IPS-18a (cell line): Measurements from ENCODE around the gene FAM83G.
A peak's percentile ranks its signal among the peaks of the same experiment; 100 is the strongest.

ENCODE experiments used
- H3K27ac ChIP-seq: one replicate; pipeline ENCODE4 v1.5.1; 2013; ENCODE audit warnings: low read length
- H3K27me3 ChIP-seq: one replicate; pipeline ENCODE4 v1.6.1; 2013; ENCODE audit warnings: mild to moderate bottlenecking, low read length; ENCODE audit not compliant: control insufficient read depth, insufficient read depth
- H3K36me3 ChIP-seq: one replicate; pipeline ENCODE4 v1.6.1; 2013; ENCODE audit warnings: low read depth, low read length; ENCODE audit not compliant: control insufficient read depth
- H3K4me1 ChIP-seq: one replicate; pipeline ENCODE4 v1.6.1; 2013; ENCODE audit warnings: low read depth, low read length; ENCODE audit not compliant: control insufficient read depth
- H3K4me3 ChIP-seq: one replicate; pipeline ENCODE4 v1.5.1; 2013; ENCODE audit warnings: low read length
- H3K9ac ChIP-seq: one replicate; pipeline ENCODE4 v1.6.1; 2013; ENCODE audit warnings: mild to moderate bottlenecking, low read length, moderate library complexity
- H3K9me3 ChIP-seq: one replicate; pipeline ENCODE4 v1.6.1; 2013; ENCODE audit warnings: low read depth, low read length; ENCODE audit not compliant: control insufficient read depth

The FAM83G gene

DNA sequence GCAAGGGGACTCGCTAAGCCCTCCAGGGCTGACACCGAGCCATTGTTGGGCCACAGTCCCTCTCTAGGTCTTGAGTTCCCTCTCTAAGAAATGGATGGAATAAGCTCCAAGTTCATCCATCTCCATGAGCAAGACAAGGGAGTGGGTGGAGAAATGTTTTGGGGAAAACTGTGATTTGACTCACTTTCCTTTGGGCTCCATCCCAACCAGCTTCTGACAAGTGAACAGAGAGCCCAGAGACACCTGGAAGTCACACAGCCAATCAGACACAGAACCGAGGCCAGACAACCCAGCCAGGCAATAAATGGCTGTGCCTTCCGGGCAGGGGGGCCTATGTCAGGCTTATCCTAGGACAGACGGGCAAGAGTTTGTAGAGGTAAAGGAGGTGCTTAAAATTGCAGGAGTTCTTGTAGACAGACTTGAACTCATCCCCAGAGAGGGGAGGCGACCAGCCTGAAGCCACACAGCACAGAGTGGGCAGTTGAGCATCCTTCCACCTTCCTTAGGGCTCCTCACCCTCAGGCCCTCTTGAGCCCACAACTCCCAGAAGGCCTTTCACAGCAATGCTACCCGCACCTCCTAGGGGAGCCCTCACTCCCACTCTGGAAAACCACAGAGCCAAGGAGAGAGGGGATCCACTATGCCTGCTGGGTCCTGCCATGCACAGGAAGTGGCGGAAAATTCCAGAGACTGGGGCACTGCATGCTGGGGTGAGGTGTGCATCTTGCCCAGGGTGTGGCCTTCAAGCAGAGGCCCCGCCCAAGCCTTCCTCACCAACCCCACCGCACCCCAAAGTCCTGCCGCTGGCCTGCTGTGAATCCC, 9.5 kb upstream of the FAM83G start:
- Histone ChIP-seq H3K27me3 (no peaks in the 10 kb centered on the region), H3K36me3 (no peaks in the 10 kb centered on the region), H3K4me1 (no peaks in the 10 kb centered on the region), H3K27ac (no peak overlapping the region), H3K9ac (no peak overlapping the region), H3K9me3 (no peaks in the 10 kb centered on the region), H3K4me3 (no peak overlapping the region)

DNA sequence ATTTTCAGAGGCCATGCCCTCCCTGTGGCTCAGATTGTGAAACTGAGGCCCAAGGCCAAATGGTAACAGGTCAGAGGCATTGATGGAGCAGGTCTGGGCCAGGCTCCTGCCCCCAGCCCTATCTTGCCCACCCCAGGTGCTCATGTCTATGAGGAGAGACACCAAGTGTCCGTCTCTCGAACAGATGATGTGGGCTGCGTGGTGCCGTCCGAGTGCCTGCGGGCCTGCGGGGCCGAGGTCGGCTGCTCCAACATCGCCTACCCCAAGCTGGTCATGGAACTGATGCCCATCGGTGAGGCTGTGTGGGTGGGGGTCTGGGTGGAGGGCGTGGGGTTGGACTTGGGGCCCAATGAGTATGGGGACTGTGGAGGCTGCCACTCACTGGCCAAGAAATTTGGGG, 8.7 kb upstream of the FAM83G start:
- H3K4me1 ChIP-seq = no peaks in the 10 kb centered on the region
- H3K9ac ChIP-seq = no peak overlapping the region
- H3K27ac ChIP-seq = no peak overlapping the region
- no peaks in the 10 kb centered on the region for H3K9me3 ChIP-seq
- no peaks in the 10 kb centered on the region for H3K36me3 ChIP-seq
- H3K4me3 ChIP-seq = no peak overlapping the region
- H3K27me3 ChIP-seq = no peaks in the 10 kb centered on the region

DNA sequence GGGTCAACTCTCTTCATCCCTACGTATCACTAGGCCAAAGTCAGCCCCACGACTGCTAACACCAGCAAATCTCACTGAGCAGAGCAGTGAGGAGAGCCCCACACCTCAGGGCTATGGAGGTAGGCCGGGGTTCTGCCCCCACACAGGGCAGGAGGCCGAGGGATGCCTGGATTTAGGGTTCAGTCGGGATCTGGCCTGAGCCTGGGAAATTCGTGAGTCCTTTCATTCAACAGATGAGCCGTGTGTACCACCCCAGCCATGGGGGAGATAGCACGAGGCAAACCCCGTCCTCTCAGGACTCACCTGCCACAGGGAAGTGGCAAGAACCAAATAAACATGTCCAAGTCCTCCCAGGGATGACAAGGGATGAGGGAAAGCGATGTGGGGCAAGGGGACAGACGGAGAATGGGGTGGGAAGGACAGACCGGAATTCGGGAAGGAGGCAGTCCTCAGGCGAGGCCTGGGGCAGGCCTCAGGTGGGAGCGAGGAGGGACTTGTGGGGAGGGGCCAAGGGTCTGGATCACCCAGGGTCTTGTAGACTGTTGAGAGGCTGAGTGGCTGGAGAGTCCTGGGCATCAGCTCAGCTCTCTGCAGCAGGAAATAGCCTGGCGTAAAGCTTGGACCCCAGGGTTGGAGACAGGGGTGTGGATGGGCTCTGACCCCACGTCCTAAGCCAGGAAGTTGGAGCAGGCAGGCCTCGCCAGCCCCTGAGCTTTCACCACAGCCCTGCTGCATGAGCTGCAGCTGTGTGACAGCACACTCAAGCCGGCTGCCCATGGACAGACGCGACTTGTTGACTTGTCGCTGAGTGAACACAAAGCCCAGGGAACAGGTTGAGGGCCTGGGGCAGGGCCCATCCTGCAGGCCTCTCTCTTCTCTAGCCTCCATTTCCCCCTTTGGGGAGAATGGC, 7.9 kb upstream of the FAM83G start:
- no peaks in the 10 kb centered on the region for H3K36me3 ChIP-seq
- no peaks in the 10 kb centered on the region for H3K27me3 ChIP-seq
- no peak overlapping the region for H3K27ac ChIP-seq
- H3K4me1 ChIP-seq = no peaks in the 10 kb centered on the region
- H3K9ac ChIP-seq = no peak overlapping the region
- no peaks in the 10 kb centered on the region for H3K9me3 ChIP-seq
- no peak overlapping the region for H3K4me3 ChIP-seq

DNA sequence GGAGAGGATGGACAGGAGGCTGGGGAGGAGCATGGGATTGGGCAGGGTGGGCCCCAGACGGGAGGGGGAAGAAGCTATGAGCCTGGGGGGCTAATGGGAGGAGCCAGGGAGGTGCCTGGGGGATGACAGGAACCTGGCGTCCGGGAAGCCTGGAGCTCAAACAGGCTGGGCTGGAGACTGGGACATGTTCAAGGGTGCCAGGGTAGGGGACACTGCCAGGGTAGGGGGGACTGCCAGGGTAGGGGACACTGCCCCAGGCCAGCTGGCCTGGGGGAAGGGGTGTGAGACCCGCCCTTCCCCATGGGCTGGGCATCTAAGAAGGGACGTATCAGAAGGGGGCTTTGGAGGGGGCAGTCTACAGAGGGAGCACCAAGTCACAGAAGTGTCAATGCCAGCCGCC, 7.0 kb upstream of the FAM83G start:
- no peaks in the 10 kb centered on the region for H3K9me3 ChIP-seq
- no peaks in the 10 kb centered on the region for H3K36me3 ChIP-seq
- H3K4me1 ChIP-seq = no peaks in the 10 kb centered on the region
- no peak overlapping the region for H3K4me3 ChIP-seq
- no peaks in the 10 kb centered on the region for H3K27me3 ChIP-seq
- no peak overlapping the region for H3K9ac ChIP-seq
- H3K27ac ChIP-seq = no peak overlapping the region

DNA sequence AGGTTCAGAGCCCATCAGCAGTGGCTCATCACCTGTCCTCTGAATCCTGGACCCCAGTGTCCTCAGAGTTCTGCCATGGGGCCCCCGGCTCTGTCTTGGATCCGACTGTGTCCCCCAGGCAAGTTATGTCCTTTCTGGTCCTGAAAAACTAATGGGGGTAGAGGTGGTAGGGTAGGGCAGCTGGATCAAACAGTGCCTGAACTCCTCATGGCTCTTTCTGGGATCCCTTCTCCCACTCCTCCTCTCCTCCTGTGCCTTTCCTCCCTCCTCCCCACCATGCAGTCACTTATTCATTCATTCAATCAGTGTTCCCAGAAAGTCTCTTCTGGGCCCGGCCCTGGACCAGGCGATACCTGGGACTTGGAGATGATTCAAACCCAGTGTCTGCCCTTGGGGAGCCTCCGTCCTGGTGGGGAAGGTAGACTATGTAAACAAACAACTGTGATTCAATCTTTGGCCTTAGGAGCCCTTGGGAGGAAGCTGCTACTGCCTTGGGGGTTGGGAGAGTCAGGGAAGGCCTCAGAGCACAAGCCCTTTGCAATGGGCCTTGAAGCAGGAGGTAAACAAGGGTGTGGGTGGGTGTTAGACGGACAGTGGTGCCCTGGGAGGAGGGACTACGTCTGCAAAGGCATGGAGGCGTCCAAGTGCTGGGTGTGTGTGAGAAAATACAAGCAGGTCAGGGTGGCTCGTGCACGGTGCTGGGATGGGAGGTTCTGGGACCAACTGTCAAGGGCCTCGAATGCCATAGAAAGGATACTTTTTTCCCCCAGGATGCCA, 6.4 kb upstream of the FAM83G start:
- H3K9ac ChIP-seq = no peak overlapping the region
- H3K4me1 ChIP-seq = no peaks in the 10 kb centered on the region
- no peaks in the 10 kb centered on the region for H3K9me3 ChIP-seq
- H3K4me3 ChIP-seq = no peak overlapping the region
- no peaks in the 10 kb centered on the region for H3K36me3 ChIP-seq
- H3K27me3 ChIP-seq = no peaks in the 10 kb centered on the region
- no peak overlapping the region for H3K27ac ChIP-seq

DNA sequence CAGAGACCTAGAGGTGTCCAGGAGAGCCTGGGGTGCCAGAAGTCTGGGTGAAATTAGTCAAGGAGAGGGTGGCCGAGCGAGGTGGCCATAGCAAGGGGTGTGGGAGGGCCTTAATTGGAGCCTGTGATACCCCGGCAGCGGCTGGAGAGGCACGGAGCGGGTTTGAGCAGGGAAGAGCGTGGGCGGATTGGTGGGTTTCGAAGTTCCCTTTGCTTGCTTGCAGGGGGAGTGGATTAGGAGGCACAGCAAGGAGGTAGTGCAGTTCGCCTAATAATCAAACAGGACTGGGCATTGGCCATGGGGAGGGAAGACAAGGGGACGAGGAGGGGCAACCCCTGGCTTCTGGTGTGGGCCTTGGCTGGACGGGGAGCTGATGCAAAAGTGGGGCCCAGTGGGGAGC, 5.4 kb upstream of the FAM83G start:
- H3K9ac ChIP-seq = no peak overlapping the region
- no peak overlapping the region for H3K4me3 ChIP-seq
- H3K4me1 ChIP-seq = peaks cover 3% of the 10 kb centered on the region
- no peaks in the 10 kb centered on the region for H3K36me3 ChIP-seq
- no peaks in the 10 kb centered on the region for H3K27me3 ChIP-seq
- H3K9me3 ChIP-seq = no peaks in the 10 kb centered on the region
- H3K27ac ChIP-seq = no peak overlapping the region

DNA sequence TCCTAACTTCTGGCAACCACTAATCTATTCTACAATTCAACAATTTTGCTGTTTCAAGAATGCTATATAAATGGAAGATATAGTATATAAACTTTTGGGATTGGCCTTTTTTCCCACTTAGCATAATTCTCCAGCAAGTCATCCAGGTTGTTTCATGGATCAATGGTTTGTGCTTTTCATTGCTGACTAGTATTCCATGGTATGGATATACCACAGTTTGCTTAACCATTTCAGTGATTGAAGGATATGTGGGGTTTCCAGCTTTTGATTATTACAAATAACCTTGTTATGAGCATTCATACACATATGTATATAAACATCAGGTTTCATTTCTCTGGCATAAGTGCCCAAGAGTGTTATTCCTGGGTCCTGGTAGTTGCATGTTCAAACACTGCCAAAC, 2.1 kb upstream of the FAM83G start:
- Histone ChIP-seq H3K27ac (no peak overlapping the region), H3K4me3 (no peak overlapping the region), H3K27me3 (no peaks in the 10 kb centered on the region), H3K4me1 (peaks cover 6% of the 10 kb centered on the region), H3K9me3 (no peaks in the 10 kb centered on the region), H3K36me3 (no peaks in the 10 kb centered on the region), H3K9ac (no peak overlapping the region)

DNA sequence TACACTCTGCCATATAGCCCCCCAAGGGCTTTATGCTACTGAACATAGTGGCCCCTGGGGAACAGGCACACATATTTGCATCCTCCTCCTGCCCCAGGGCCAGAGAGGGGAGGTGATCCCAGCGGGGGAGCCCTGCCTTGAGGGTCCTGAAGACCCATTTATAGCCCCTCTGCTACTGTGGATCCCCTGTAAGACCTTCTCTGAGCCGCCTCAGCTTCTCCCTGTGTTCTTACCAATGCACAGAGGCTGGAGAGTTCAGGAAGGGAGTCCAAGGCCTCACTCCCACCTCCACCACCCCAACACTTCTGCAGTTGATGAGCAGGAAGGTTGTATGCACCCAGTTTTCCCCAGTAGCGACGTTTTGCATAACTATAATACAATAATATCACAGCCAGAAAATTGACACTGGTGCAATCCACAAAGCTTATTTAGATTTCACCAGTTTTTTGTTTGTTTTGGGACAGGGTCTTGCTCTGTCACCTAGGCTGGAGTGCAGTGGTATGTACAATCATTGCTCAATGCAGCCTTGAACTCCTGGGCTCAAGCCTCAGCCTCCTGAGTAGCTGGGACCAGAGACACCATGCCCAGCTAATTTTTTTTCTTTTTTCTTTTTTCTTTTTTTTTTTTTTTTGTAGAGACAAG, 1.3 kb upstream of the FAM83G start:
- no peak overlapping the region for H3K27ac ChIP-seq
- H3K9ac ChIP-seq = no peak overlapping the region
- no peak overlapping the region for H3K4me3 ChIP-seq
- peaks cover 6% of the 10 kb centered on the region for H3K36me3 ChIP-seq
- no peaks in the 10 kb centered on the region for H3K27me3 ChIP-seq
- H3K9me3 ChIP-seq = no peaks in the 10 kb centered on the region
- peaks cover 6% of the 10 kb centered on the region for H3K4me1 ChIP-seq

DNA sequence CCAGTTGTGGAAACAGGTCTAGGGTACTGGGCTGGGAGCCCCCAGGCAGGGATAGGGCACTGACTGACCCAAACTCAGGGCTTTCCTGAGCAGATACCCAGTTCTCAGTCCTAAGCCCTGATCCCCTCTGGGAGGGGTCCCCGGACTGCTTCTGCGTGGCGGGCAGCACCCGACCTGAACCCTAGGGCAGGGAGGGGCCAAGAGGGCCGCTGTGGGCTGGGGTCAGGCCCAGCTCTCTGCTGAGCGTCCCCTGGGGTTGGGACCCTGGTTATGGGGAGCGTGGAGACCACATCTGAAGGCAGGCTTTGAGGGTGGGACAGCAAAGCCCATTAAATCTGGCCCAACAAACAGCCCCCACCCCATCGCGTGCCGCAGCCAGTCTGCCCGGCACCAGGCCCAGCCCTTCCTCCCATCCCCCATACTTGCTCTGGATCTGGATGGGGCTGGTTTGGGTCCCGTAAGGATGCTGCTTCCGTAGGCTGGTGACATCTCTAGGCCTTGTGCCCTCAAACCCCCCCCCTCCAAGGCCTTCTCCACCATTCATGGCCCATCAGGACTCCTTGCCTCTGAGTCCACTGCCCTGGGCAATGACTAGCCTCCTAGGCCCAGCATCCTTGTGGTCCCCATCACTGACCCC, 691 bp upstream of the FAM83G start:
- Histone ChIP-seq H3K9me3 (no peaks in the 10 kb centered on the region), H3K27ac (no peak overlapping the region), H3K27me3 (no peaks in the 10 kb centered on the region), H3K9ac (peak overlapping the region; percentile 66), H3K36me3 (peaks cover 7% of the 10 kb centered on the region), H3K4me1 (peaks cover 6% of the 10 kb centered on the region), H3K4me3 (peak overlapping the region; percentile 68)

DNA sequence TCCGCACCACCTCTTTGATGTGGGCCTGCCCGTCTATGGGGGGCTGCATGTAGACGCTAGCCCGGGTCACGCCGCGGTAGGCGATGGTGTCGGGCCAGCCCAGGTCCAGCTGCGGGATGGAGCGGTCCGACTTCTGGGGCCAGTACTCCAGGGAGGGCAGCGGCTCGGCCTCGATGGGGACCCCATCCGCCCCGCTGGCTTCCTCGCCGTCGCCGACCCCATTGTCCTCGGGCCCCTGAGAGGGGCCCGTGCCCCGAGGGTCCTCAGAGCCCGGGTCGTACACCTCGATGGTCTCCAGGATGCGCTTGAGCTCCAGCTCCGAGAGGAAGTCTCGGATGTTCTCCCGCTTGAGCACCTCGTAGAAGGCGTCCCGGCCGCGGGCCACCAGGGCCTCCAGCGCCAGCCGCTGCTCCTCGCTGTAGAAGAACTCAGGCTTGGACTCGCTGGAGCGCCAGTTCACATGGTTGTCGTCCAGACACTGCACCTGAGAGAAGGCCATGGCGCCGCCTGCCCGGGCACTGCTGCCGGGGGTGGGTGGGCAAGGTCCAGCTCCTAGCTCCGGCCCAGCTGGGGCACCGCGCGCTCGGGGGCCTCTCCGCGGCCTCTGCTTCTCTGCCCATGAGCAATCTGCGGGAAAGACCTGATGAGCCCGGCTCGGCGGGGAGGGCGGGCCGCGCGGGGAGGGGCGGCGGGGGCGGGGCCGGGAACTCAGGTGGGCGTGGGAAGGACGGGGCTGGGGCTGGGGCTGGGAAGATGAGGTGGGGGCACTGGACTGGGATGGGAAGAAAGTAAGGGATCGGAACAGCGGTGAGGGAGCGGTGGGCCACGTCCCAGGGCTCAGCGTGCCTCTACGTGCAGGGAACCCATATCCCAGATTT, 782 bp downstream of the FAM83G start:
- H3K27ac ChIP-seq = no peak overlapping the region
- H3K4me3 ChIP-seq = peak overlapping the region; percentile 72
- peaks cover 6% of the 10 kb centered on the region for H3K4me1 ChIP-seq
- H3K9ac ChIP-seq = peak overlapping the region; percentile 70
- H3K36me3 ChIP-seq = peaks cover 7% of the 10 kb centered on the region
- H3K27me3 ChIP-seq = no peaks in the 10 kb centered on the region
- no peaks in the 10 kb centered on the region for H3K9me3 ChIP-seq
